ENCODE results near the gene AUTS2. TPM values are rescaled to one million over a fixed set of nuclear protein-coding genes. Genes with fewer than 3 reads are reported as not detected.

AUTS2 gene
- total RNA-seq, 4 donors from 2014 or later, result 14.9 to 27.2 (median 17.5) TPM

DNA sequence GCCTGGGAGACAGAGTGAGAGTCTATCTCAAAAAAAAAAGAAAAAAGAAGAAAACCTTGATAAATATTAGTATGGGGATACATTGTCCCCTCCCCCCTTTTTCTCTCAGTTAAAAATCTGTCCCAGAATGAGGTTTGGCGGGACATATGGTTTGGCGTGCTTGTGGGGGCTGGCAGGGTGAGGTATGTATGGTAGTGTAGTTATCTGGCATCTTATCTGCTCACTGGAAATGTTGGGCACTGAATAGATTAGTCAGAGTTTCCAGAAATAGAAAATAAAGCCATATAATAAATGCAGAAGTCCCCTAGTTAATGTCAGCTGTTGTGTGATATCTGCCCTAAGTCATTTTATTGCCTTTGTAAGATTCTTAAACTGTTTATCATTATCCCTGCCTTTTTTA, 1136.1 kb downstream of the AUTS2 start:
- no peak overlapping the region for H3K4me3 ChIP-seq (replicated peaks in 1 of 3)
- H3K4me1 ChIP-seq, result peaks cover 0 to 9% of the 10 kb centered on the region in 2 donors
- H3K27me3 ChIP-seq, result no peaks in the 10 kb centered on the region
- H3K36me3 ChIP-seq, result no peaks in the 10 kb centered on the region
- intact Hi-C loops (cut with DNase I), result no loop called here
- DNase-seq, result no peak
- no peaks in the 10 kb centered on the region for H3K9me3 ChIP-seq
- no peak overlapping the region for H3K27ac ChIP-seq
- WGBS, 2 donors, result 98% methylated on average over 2 of the region's 2 CpGs
- TF ChIP-seq, protein P1, sequence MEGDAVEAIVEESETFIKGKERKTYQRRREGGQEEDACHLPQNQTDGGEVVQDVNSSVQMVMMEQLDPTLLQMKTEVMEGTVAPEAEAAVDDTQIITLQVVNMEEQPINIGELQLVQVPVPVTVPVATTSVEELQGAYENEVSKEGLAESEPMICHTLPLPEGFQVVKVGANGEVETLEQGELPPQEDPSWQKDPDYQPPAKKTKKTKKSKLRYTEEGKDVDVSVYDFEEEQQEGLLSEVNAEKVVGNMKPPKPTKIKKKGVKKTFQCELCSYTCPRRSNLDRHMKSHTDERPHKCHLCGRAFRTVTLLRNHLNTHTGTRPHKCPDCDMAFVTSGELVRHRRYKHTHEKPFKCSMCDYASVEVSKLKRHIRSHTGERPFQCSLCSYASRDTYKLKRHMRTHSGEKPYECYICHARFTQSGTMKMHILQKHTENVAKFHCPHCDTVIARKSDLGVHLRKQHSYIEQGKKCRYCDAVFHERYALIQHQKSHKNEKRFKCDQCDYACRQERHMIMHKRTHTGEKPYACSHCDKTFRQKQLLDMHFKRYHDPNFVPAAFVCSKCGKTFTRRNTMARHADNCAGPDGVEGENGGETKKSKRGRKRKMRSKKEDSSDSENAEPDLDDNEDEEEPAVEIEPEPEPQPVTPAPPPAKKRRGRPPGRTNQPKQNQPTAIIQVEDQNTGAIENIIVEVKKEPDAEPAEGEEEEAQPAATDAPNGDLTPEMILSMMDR (IDR thresholded peaks at IDR 0.05), result no peak
- TF ChIP-seq POLR2A (IDR thresholded peaks at IDR 0.05), result no peak

DNA sequence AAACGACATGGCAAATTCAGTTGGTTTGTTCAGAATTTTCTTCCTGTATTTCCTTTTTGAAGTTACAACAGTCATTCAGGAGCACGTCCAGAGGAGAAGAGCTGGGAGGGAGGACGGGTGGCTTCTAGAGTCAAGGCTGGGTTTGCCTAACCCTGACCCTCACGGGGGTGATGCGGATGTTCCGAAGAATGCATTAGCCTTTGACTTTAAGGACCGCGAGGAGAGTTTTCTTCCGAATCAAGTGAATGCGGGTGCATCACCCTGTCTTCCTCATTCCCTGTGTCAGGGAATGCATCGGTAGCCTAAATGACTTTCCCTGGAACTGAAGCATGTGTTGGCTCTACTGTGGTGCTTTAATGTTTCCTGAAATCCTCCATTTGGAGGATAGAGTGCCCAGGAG, 1137.0 kb downstream of the AUTS2 start:
- TF ChIP-seq POLR2A (IDR thresholded peaks at IDR 0.05), result no peak
- TF ChIP-seq, protein P1 (IDR thresholded peaks at IDR 0.05), result no peak
- no peak for DNase-seq
- Histone ChIP-seq H3K9me3 (no peaks in the 10 kb centered on the region), H3K27ac (no peak overlapping the region), H3K27me3 (no peaks in the 10 kb centered on the region), H3K36me3 (no peaks in the 10 kb centered on the region), H3K4me1 (peaks cover 0 to 9% of the 10 kb centered on the region in 2 donors), H3K4me3 (replicated peaks in 1 of 3) (no peak overlapping the region)
- intact Hi-C loops (cut with DNase I), result no loop called here
- WGBS, 2 donors, result 90 to 93% methylated on average over 11 of the region's 11 CpGs

DNA sequence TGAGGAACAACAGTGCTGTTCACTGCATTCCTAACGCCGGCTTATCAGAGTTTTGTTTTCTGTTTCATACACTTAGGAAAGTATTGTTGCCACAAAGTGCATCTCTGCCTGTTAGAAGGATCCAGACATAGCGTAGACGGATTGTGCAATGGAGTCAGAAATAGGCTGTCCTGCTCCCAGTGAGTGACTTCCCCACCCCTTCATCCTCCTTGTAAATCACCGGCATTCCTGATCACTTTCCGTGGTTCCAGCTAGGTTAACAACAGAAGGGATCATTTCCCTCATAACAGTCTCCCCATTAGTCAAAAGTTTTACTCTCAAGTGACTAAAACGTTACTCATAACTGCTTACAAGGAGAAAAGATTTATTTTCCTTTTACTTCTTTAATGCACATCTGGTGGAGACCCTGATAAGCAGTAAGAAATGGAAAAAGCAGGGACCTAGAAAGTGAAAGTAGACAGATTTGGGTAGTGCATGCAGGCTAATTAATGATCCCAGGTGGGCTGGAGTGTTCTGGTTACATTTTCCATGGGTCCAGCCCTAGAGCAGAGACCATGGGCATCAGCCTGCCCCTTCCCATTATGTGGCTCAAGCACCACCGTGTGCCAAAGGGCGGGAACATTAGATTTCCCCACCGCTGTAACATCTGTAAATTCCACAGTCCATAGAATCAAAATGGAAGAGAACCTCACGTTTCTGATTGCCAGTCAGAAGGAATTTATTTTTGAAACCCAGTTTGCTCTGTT, 1138.6 kb downstream of the AUTS2 start:
- no peak for DNase-seq
- WGBS, 2 donors, result 52 to 65% methylated on average over 11 of the region's 11 CpGs
- peaks cover 0 to 9% of the 10 kb centered on the region in 2 donors for H3K4me1 ChIP-seq

DNA sequence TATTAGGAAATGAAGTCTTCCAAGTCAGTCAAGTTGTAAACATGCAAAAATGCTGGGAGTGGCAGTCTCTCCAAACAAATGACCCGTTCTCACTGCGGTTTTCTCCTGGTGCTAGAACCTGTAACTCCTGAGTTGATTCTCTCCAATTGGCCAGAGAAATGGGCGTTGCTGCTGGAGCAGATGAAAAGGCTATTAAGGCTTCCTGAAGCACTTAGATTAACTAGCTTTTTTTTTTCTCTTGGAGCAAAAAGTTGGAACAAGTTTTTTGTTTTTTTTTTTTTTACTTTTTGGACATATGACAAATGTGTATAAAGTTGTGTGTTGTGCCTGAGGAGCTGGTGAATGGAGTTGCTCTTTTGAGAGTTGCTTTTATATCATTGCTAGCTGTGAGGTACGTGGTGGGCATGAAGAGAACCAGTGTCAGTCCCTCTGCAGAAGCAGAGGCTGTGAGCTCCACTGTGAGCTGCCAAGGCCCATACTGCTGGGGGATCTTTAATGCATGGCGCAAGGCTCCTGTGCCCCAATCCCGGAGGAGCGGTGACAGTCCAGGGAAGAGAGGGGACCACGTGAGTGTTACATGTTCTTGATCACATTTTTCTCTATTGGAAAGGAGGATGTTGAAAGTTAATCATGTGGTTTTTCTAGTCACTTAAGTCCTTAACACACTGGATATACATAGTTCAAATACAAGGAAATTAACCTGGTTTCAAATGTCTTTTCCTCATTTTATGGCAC, 1140.0 kb downstream of the AUTS2 start:
- TF ChIP-seq, protein P1 (IDR thresholded peaks at IDR 0.05), result no peak
- TF ChIP-seq POLR2A (IDR thresholded peaks at IDR 0.05), result no peak
- Histone ChIP-seq H3K36me3 (no peaks in the 10 kb centered on the region), H3K4me3 (replicated peaks in 1 of 3) (no peak overlapping the region), H3K4me1 (peaks cover 0 to 9% of the 10 kb centered on the region in 2 donors), H3K27ac (no peak overlapping the region), H3K9me3 (no peaks in the 10 kb centered on the region), H3K27me3 (no peaks in the 10 kb centered on the region)
- intact Hi-C loops (cut with DNase I), result no loop called here
- WGBS, 2 donors, result 70 to 72% methylated on average over 8 of the region's 8 CpGs
- DNase-seq, result peak in 1 of 2 donors; percentile 14

More for the DNA sequence above, 1138.6 kb downstream of the AUTS2 start:
- TF ChIP-seq, protein P1 (IDR thresholded peaks at IDR 0.05), result no peak
- no peak for TF ChIP-seq POLR2A (IDR thresholded peaks at IDR 0.05)
- Histone ChIP-seq H3K9me3 (no peaks in the 10 kb centered on the region), H3K27ac (no peak overlapping the region), H3K27me3 (no peaks in the 10 kb centered on the region), H3K36me3 (no peaks in the 10 kb centered on the region), H3K4me3 (replicated peaks in 1 of 3) (no peak overlapping the region)
- intact Hi-C loops (cut with DNase I), result no loop called here

Measured in thyroid gland (tissue), 4 donors.